DMS53 treated with DMSO at 0.1 percent for 48 hours (cell line): ENCODE results near the gene TNRC18.
"Not testable (repeated sequence)": the region's sequence is repeated elsewhere in the genome, so short reads cannot be mapped to it uniquely, and the experiment has no call there.

Source experiments
- DNase-seq: peaks from one replicate; lab custom pipeline; 2025; ENCODE audit not compliant: unreplicated experiment; lab: John Stamatoyannopoulos, UW

TNRC18 gene

GRCh38 chr7:5320802-5321396 lies 102.7 kb downstream of the TNRC18 start:
- no peak for DNase-seq

- no peak for DNase-seq
Observed at GRCh38 chr7:5320391-5320790, 103.2 kb downstream of the TNRC18 start.

GRCh38 chr7:5318613-5319012 lies 105.0 kb downstream of the TNRC18 start:
- DNase-seq, result not testable (repeated sequence)

DNA sequence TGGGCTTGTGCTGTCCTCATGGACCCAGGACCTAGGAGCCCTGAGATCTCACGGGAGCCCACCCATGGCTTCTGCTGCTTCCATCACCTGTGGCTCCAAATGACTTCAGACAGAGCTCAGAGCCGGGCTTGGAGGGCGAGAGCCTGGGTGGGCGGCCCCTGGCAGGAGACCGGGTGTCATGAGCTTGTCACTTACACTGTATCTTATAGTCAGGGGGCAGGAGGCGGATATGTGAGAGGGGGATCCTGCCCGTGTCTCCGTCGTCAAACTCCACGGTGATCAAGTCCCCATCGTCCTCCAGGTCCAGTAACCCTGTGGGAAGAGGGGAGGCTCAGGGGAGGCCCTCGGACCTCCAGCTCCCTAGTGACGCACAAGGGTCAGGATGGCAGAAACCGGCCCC lies 107.9 kb downstream of the TNRC18 start:
- DNase-seq, result no peak

GRCh38 chr7:5314864-5315263 lies 108.8 kb downstream of the TNRC18 start:
- DNase-seq, result no peak

GRCh38 chr7:5313076-5313885 lies 110.4 kb downstream of the TNRC18 start:
- not testable (repeated sequence) for DNase-seq

DNA sequence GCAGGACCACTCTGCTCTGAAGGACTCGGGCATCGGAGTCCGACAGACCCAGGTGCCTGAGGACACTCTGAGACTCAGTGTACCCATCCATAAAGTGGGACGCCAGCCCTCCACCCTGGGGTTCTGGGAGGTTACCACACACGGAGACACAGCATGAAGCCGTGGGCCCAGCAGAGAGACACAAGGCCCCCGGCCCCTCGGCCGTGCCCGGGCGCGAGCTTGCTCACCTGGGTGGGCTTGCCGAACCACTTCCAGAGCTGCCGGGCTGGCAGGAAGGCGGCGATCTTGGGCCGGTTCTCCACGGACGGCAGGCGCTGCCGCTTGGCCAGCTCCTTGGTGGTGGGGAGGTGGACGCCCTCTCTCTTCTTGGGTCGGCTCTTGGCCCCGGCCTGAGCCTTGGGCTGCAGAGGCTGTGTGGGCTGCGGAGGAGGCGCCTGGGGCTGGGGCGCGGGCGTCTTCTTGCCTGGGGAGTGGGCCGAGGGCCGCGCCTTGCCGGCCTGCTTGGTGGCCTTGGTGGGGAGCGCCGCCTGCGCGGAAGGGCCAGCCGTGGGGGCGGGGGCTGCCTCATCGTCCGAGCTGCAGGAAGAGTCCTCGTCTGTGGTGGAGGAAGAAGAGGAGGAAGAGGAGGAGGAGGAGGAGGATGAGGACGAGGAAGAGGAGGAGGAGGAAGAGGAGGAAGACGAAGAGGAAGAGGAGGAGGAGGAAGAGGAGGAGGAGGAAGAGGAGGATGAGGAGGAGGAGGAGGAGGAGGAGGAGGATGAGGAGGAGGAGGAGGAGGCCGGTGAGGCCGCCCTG lies 111.2 kb downstream of the TNRC18 start:
- DNase-seq, result not testable (repeated sequence)

GRCh38 chr7:5310822-5311405 lies 112.7 kb downstream of the TNRC18 start:
- no peak for DNase-seq

DNA sequence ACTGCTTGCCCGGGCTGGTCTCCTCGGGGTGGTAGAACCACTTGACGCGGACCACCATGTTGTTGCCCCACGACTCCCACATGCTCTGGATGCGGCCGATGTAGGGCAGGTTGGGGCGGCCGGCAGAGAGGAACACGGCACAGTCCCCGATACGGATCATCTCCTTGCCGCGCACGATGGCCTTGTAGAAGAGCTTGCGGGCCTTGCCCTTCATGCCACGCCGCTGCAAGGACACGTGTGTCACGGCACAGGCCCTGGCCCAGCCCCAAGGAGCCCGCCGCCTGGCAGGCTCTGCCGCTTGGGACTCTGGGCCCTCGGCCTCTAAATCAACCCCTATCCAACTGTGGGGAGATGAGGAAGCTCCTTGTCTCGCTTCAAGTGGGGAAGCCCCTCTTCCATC lies 114.5 kb downstream of the TNRC18 start:
- DNase-seq, result no peak

- not testable (repeated sequence) for DNase-seq
Observed at GRCh38 chr7:5307221-5308142, 116.2 kb downstream of the TNRC18 start.

- DNase-seq, result not testable (repeated sequence)
Observed at GRCh38 chr7:5305050-5305449, 118.6 kb downstream of the TNRC18 start.

DNA sequence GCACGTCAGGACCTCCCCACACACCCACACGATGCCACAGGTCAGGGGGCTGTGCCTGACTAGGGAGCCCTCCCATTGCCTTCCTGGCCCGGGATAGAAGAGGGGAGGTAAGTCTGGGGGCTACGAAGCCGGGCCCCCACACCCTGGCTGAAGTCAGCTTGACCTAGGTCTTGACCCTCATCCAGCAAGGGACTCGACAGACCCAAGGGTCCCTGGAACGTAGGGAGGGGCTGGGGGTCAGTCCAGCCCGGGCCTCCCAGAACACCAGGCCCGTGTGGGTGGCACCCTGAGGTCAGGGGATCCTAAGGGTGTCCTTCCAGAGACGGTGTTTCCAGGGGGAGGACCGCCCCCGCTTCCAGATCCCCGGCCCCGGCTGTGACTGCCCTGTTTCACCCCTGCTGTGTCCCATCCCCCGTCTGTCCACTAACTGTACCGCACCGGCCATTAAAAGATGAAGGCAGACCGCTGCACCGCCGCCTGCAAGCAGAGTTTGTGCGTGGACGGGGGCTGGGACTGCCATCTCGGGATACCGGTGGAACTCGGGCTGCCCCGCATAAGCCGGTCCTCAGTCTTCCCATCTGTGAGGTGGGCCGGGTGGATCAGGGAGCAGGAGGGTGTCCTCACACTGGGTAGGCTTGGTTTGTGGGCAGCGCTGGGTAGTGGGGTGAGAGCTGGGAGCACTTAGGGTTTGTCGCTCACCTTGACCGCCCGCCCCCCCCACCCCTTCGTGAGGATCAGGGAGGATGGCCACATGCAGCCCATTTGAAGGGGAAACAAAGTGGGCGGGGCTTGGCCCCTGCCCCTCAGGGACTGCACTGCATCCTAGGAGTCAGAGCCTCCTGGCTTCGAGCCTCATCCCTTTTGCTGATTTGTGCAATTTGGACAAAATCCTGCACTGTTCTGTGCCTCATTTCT lies 119.8 kb downstream of the TNRC18 start:
- no peak for DNase-seq

GRCh38 chr7:5303061-5303460 lies 120.6 kb downstream of the TNRC18 start:
- no peak for DNase-seq

DNA sequence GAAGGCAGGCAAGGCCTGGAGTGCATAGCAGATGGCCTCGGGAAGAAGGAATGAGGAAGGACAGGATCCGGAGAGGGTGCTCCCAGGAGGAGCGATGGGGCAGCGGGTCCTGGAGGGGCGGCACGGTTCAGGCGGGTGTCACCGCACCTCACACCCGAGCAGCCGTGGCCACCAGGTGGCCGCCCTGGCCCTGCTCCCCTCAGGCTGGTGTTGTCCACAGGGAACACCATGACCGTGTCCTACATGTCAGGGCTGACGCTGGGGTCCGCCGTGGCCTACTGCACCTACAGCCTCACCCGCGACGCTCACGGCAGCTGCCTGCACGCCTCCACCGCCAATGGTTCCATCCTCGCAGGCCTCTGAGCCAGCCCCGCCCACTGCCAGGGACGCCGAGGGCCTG lies 121.1 kb downstream of the TNRC18 start:
- DNase-seq, result no peak

DNA sequence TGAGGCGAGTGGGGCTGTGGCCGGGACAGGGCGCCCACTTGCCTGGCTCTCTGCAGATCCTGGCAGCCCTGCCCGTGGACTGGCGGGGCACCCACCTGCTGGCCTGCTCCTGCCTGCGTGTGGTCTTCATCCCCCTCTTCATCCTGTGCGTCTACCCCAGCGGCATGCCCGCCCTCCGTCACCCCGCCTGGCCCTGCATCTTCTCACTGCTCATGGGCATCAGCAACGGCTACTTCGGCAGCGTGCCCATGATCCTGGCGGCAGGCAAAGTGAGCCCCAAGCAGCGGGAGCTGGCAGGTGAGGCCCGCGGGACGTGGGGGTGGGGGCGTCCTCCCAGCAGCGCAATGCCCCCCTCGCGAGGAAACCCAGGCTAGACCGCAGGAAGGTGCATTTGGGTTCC lies 123.3 kb downstream of the TNRC18 start:
- no peak for DNase-seq

- DNase-seq, result no peak
Observed at GRCh38 chr7:5296611-5297226, 126.9 kb downstream of the TNRC18 start.

DNA sequence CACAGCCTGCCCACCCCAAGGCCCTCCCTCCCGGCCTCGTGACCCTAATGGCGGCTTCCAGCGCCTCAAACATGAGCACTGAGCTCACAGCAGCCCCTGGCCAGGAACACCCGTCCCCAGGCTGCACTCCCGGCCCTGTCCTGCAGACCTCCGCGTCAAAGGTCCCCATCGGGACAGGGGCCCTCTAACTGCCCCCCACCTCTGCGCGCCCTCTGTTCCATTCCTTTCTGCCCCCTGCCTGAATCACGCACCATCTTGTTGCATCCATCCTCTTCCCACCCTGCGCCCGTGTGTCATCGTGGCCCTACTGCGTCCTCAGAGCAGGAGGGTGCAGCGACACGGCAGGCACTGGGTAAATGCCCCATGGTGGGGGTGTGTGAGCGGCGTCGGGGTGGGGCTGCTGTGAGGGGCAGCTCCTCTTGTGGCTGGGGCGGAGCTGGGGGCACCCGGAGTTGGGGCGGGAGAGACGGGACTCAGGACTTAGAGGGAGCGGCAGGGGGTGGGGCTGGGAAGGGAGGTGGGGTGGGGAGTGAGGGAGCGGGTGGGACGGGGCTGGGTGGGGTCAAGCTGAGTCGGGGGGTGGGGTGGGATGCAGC lies 127.5 kb downstream of the TNRC18 start:
- DNase-seq, result no peak
